Ishikawa (cell line): Measurements from ENCODE around the gene SZT2.

Source experiments
- CEBPB ChIP-seq: IDR thresholded peaks from 2 replicates; pipeline ENCODE4 v1.6.1; 2012
- EGR1 ChIP-seq: IDR thresholded peaks from 2 replicates; pipeline ENCODE4 v1.6.1; 2012
- EP300 ChIP-seq: IDR thresholded peaks from 2 replicates; pipeline ENCODE4 v1.6.1; 2012; ENCODE audit warnings: borderline replicate concordance
- FOXM1 ChIP-seq: IDR thresholded peaks from 2 replicates; pipeline ENCODE4 v1.6.1; 2012; ENCODE audit warnings: low read depth, borderline replicate concordance
- MAX ChIP-seq: IDR thresholded peaks from 2 replicates; pipeline ENCODE4 v1.6.1; 2012
- NFIC ChIP-seq: IDR thresholded peaks from 2 replicates; pipeline ENCODE4 v1.6.1; 2012
- RAD21 ChIP-seq: IDR thresholded peaks from 2 replicates; pipeline ENCODE4 v1.6.1; 2012; ENCODE audit warnings: low read depth
- REST ChIP-seq: IDR thresholded peaks from 2 replicates; pipeline ENCODE4 v1.6.1; 2012; ENCODE audit warnings: low read depth, mild to moderate bottlenecking
- TAF1 ChIP-seq: IDR thresholded peaks from 2 replicates; pipeline ENCODE4 v1.6.1; 2012; ENCODE audit warnings: low read depth, mild to moderate bottlenecking
- TEAD4 ChIP-seq: IDR thresholded peaks from 2 replicates; pipeline ENCODE4 v1.6.1; 2012
- USF1 ChIP-seq: IDR thresholded peaks from 2 replicates; pipeline ENCODE4 v1.6.1; 2012
- YY1 ChIP-seq: IDR thresholded peaks from 2 replicates; pipeline ENCODE4 v1.6.1; 2012; ENCODE audit warnings: low read depth
- ZBTB7A ChIP-seq: IDR thresholded peaks from 2 replicates; pipeline ENCODE4 v1.6.1; 2012; ENCODE audit warnings: low read depth

GRCh38 chr1:43348809-43349593, 40.7 kb upstream of the SZT2 start:
- no peak for TF ChIP-seq RAD21
- peak; percentile 49 for TF ChIP-seq TAF1
- TF ChIP-seq YY1, result peak; percentile 39
- peak; percentile 17; the same call in 1 of the 2 replicates for TF ChIP-seq USF1
- no peak for TF ChIP-seq REST
- no peak for TF ChIP-seq EP300
- TF ChIP-seq TEAD4, result 0 out of 2 replicates have a peak, but pooled peaks have one; percentile 21
- no peak for TF ChIP-seq NFIC
- TF ChIP-seq CEBPB, result no peak
- no peak for TF ChIP-seq FOXM1
- TF ChIP-seq MAX, result peak; percentile 87
- peak; percentile 76 for TF ChIP-seq EGR1
- TF ChIP-seq ZBTB7A, result no peak
